Esophagus squamous epithelium (tissue), 5 donors: ENCODE measurements around the gene ARHGDIA. TPM values are rescaled to one million over a fixed set of nuclear protein-coding genes. Genes with fewer than 3 reads are reported as not detected.

ENCODE experiments used
- DNase-seq: peaks from one replicate; lab custom pipeline; 2025; lab: John Stamatoyannopoulos, UW
- H3K27ac ChIP-seq, 4 donors: fragments of 200-600 bp; sonication (generic); one replicate each; pipeline ENCODE4 v1.5.1; 2016 to 2019; ENCODE audit warnings: mild to moderate bottlenecking in 1 of 4
- H3K27me3 ChIP-seq, 4 donors: fragments of 200-600 bp; sonication (generic); 1 replicate in 3 of 4; 2 replicates in 1 of 4; pipeline versions ENCODE4 v1.5.1 to v1.6.0; 2017 to 2021; ENCODE audit warnings: antibody characterized with exemption in 1 of 4
- H3K36me3 ChIP-seq, 3 donors: fragments of 200-600 bp; sonication (generic); one replicate each; pipeline ENCODE4 v1.5.1; 2016 to 2019
- H3K4me1 ChIP-seq, 3 donors: fragments of 200-600 bp; sonication (generic); one replicate each; pipeline ENCODE4 v1.5.1; 2017 to 2019
- H3K4me3 ChIP-seq, 4 donors: fragments of 200-600 bp; sonication (generic); 1 replicate in 3 of 4; 2 replicates in 1 of 4; pipeline ENCODE4 v1.5.1; 2016 to 2019; ENCODE audit warnings: mild to moderate bottlenecking in 2 of 4, moderate library complexity in 1 of 4
- H3K9me3 ChIP-seq, 3 donors: fragments of 200-600 bp; sonication (generic); one replicate each; pipeline ENCODE4 v1.5.1; 2016 to 2019
- CTCF ChIP-seq, 6 experiments: fragments of 450-650 bp in 4 of 6; fragments of 200-600 bp in 2 of 6; sonication (generic) in 2 of 6; IDR thresholded peaks; one replicate each; pipeline ENCODE4 v1.5.1; 2016 to 2019; ENCODE audit warnings: antibody characterized with exemption in 6 of 6, mild to moderate bottlenecking in 4 of 6, moderate library complexity in 4 of 6
- POLR2A ChIP-seq, 4 donors: fragments of 450-650 bp; IDR thresholded peaks; one replicate each; pipeline ENCODE4 v1.6.1; 2017; ENCODE audit warnings: antibody characterized with exemption in 4 of 4, mild to moderate bottlenecking in 4 of 4, moderate library complexity in 3 of 4
- WGBS, 2 donors: methylation state at CpG; one replicate each; pipeline ENCODE4 v1.1.5; 2018; 5-methylcytosine and 5-hydroxymethylcytosine counted together
- intact Hi-C: fragments of 100-400 bp; cut with DNase I; formaldehyde crosslinking; loops from one replicate; pipeline ENCODE4 v1.15.0; 2022
- total RNA-seq, 4 donors: library from RNA; depleted of rRNA; stranded (reverse); fragments of >200 nt; gene quantifications; one replicate each; pipeline ENCODE4 v1.1.0, GENCODE V29; 2016
- donor health status: DM: yes; HTN: yes; CAD: no.

Gene ARHGDIA
- total RNA-seq, 4 donors from 2014 or later, result 166 to 239 (median 176) TPM

GRCh38 chr17:81866440-81867169 lies 4.5 kb downstream of the ARHGDIA start:
- no peak overlapping the region for H3K4me3 ChIP-seq
- peak overlapping the region; percentile 95 to 100 (median 98) for H3K27ac ChIP-seq
- no peak for DNase-seq
- no peaks in the 10 kb centered on the region for H3K9me3 ChIP-seq
- 67% methylated on average over 5 to 6 of the region's 18 CpGs for WGBS, 2 donors
- no peaks in the 10 kb centered on the region for H3K27me3 ChIP-seq
- intact Hi-C loops, result no loop called here
- TF ChIP-seq CTCF (IDR thresholded peaks at IDR 0.05) (no peak), POLR2A (IDR thresholded peaks at IDR 0.05) (no peak)
- H3K4me1 ChIP-seq, result peaks cover 37 to 89% (median 50%) of the 10 kb centered on the region in 3 donors
- H3K36me3 ChIP-seq, result peaks cover 11 to 53% (median 22%) of the 10 kb centered on the region in 3 donors

GRCh38 chr17:81865733-81866439 lies 5.3 kb downstream of the ARHGDIA start:
- 64% methylated on average over 8 of the region's 18 CpGs; no CpG with 5 or more reads in 1 of the 2 donors for WGBS, 2 donors
- H3K9me3 ChIP-seq, result no peaks in the 10 kb centered on the region
- no peaks in the 10 kb centered on the region for H3K27me3 ChIP-seq
- H3K27ac ChIP-seq, result peak overlapping the region; percentile 95 to 100 (median 98)
- intact Hi-C loops, result no loop called here
- H3K4me1 ChIP-seq, result peaks cover 42 to 91% (median 53%) of the 10 kb centered on the region in 3 donors
- no peak for DNase-seq
- TF ChIP-seq CTCF (IDR thresholded peaks at IDR 0.05), result no peak
- TF ChIP-seq POLR2A (IDR thresholded peaks at IDR 0.05), result no peak
- H3K4me3 ChIP-seq, result no peak overlapping the region
- peaks cover 11 to 53% (median 22%) of the 10 kb centered on the region in 3 donors for H3K36me3 ChIP-seq

- WGBS, 2 donors, result 87 to 90% methylated on average over 7 of the region's 8 CpGs
- no peak for TF ChIP-seq CTCF (IDR thresholded peaks at IDR 0.05)
- TF ChIP-seq POLR2A (IDR thresholded peaks at IDR 0.05), result no peak
- Histone ChIP-seq H3K4me1 (peaks cover 42 to 89% (median 53%) of the 10 kb centered on the region in 3 donors), H3K36me3 (peaks cover 11 to 53% (median 22%) of the 10 kb centered on the region in 3 donors), H3K27me3 (no peaks in the 10 kb centered on the region), H3K4me3 (no peak overlapping the region), H3K9me3 (no peaks in the 10 kb centered on the region), H3K27ac (peak overlapping the region in 3 of 4 donors; percentile 7 to 99 (median 95))
- intact Hi-C loops, result no loop called here
- no peak for DNase-seq
These were observed 5.8 kb downstream of the ARHGDIA start for GRCh38 chr17:81865358-81865732.

DNA sequence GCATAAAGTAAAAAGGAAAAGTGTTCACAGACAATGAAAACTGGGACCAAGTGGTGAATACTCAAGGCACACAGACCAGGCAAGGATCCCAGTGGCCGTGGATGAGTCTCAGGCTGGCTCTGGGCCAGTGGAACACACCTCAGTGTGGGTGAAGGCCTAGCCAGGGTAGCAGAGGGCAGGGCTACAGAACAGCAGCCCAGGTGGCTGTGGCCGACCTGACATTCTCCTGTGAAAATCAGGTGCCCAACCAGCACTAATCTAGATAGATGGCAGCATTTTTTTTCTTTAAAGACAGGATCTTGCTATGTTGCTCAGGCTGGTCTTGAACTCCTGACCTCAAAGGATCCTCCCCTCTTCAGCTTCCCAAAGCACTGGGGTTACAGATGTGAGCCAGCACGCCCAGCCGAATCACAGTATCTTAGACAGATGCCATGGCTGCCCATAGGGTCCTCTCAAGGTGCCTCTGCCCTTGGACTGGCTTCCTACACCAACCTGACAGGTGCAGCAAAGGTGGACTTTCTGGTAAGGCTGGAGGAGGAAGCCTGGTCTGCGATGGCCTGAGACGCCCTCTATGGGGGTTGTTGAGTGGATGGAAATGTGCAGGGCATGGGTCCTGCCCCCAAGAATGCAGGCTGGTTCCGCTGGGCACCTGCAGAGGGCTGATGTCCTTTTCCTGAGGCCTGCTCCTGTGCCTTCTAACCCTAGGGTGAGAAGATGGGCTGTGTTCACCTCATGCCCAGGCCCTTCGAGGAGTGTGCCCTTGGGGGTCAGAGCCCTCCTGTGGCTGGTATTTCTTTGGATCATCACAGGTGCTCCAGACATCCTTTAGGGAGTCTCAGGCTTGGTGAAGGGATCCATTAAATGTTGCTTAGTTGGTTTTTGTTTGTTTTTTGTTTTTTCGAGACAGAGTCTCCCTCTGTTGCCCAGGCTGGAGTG lies 7.0 kb downstream of the ARHGDIA start:
- H3K4me3 ChIP-seq, result no peak overlapping the region
- H3K27me3 ChIP-seq, result no peaks in the 10 kb centered on the region
- intact Hi-C loops, result no loop called here
- H3K27ac ChIP-seq, result peak overlapping the region in 3 of 4 donors; percentile 11 to 57 (median 45)
- peaks cover 11 to 44% (median 16%) of the 10 kb centered on the region in 3 donors for H3K36me3 ChIP-seq
- DNase-seq, result no peak
- H3K4me1 ChIP-seq, result peaks cover 36 to 85% (median 46%) of the 10 kb centered on the region in 3 donors
- 54 to 77% methylated on average over 2 to 4 of the region's 9 CpGs for WGBS, 2 donors
- H3K9me3 ChIP-seq, result no peaks in the 10 kb centered on the region
- no peak for TF ChIP-seq POLR2A (IDR thresholded peaks at IDR 0.05)
- no peak for TF ChIP-seq CTCF (IDR thresholded peaks at IDR 0.05)
